ENCODE results near the gene OVCH1. TPM values are rescaled to one million over a fixed set of nuclear protein-coding genes. Genes with fewer than 3 reads are reported as not detected.
"Not testable (repeated sequence)": the region's sequence is repeated elsewhere in the genome, so short reads cannot be mapped to it uniquely, and the experiment has no call there.

The OVCH1 gene
- total RNA-seq, 4 donors from 2014 or later, result 0.10 TPM; not detected in 3

GRCh38 chr12:29439506-29439905 is 58.0 kb downstream of the OVCH1 start:
- Histone ChIP-seq H3K27ac (no peak overlapping the region), H3K4me1 (no peaks in the 10 kb centered on the region), H3K27me3 (no peaks in the 10 kb centered on the region), H3K4me3 (no peak overlapping the region), H3K36me3 (no peaks in the 10 kb centered on the region), H3K9me3 (no peaks in the 10 kb centered on the region)
- TF ChIP-seq CTCF (IDR thresholded peaks at IDR 0.05 in 4 of 5, conservative IDR thresholded peaks at IDR 0.05 in 1 of 5), result no peak
- TF ChIP-seq POLR2A (IDR thresholded peaks at IDR 0.05), result no peak
- intact Hi-C loops (cut with DNase I; ENCODE audit: low total_unique reads) (no loop called here), in situ Hi-C loops (cut with MboI; ENCODE audit: low sequenced_read_pairs in 4 of 4) (no loop called here)
- DNase-seq (no peak), ATAC-seq (no peak)

GRCh38 chr12:29438752-29439408 is 58.6 kb downstream of the OVCH1 start:
- ATAC-seq (no peak), DNase-seq (no peak)
- Histone ChIP-seq H3K4me1 (no peaks in the 10 kb centered on the region), H3K36me3 (no peaks in the 10 kb centered on the region), H3K9me3 (no peaks in the 10 kb centered on the region), H3K4me3 (no peak overlapping the region), H3K27ac (no peak overlapping the region), H3K27me3 (no peaks in the 10 kb centered on the region)
- intact Hi-C loops (cut with DNase I; ENCODE audit: low total_unique reads) (no loop called here), in situ Hi-C loops (cut with MboI; ENCODE audit: low sequenced_read_pairs in 4 of 4) (no loop called here)
- TF ChIP-seq POLR2A (IDR thresholded peaks at IDR 0.05), result no peak
- no peak for TF ChIP-seq CTCF (IDR thresholded peaks at IDR 0.05 in 4 of 5, conservative IDR thresholded peaks at IDR 0.05 in 1 of 5)

GRCh38 chr12:29437575-29437974 is 59.9 kb downstream of the OVCH1 start:
- ATAC-seq (no peak), DNase-seq (no peak)
- TF ChIP-seq CTCF (IDR thresholded peaks at IDR 0.05 in 4 of 5, conservative IDR thresholded peaks at IDR 0.05 in 1 of 5) (no peak), POLR2A (IDR thresholded peaks at IDR 0.05) (no peak)
- H3K27ac ChIP-seq, result no peak overlapping the region
- intact Hi-C loops (cut with DNase I; ENCODE audit: low total_unique reads) (no loop called here), in situ Hi-C loops (cut with MboI; ENCODE audit: low sequenced_read_pairs in 4 of 4) (no loop called here)
- H3K4me3 ChIP-seq, result no peak overlapping the region
- no peaks in the 10 kb centered on the region for H3K9me3 ChIP-seq
- H3K4me1 ChIP-seq, result no peaks in the 10 kb centered on the region
- no peaks in the 10 kb centered on the region for H3K27me3 ChIP-seq
- H3K36me3 ChIP-seq, result no peaks in the 10 kb centered on the region

GRCh38 chr12:29436815-29437214 is 60.7 kb downstream of the OVCH1 start:
- intact Hi-C loops (cut with DNase I; ENCODE audit: low total_unique reads); H3K27ac ChIP-seq; H3K9me3 ChIP-seq; H3K4me3 ChIP-seq; H3K36me3 ChIP-seq; DNase-seq; in situ Hi-C loops (cut with MboI; ENCODE audit: low sequenced_read_pairs in 4 of 4); H3K4me1 ChIP-seq; ATAC-seq; H3K27me3 ChIP-seq: not testable (repeated sequence)

GRCh38 chr12:29431513-29431912 is 66.0 kb downstream of the OVCH1 start:
- H3K36me3 ChIP-seq, result no peaks in the 10 kb centered on the region
- in situ Hi-C loops (cut with MboI; ENCODE audit: low sequenced_read_pairs in 4 of 4), result no loop called here
- intact Hi-C loops (cut with DNase I; ENCODE audit: low total_unique reads), result no loop called here
- H3K9me3 ChIP-seq, result no peaks in the 10 kb centered on the region
- TF ChIP-seq CTCF (IDR thresholded peaks at IDR 0.05 in 4 of 5, conservative IDR thresholded peaks at IDR 0.05 in 1 of 5) (no peak), POLR2A (IDR thresholded peaks at IDR 0.05) (no peak)
- H3K27ac ChIP-seq, result no peak overlapping the region
- ATAC-seq (no peak), DNase-seq (no peak)
- H3K4me3 ChIP-seq, result no peak overlapping the region
- H3K27me3 ChIP-seq, result no peaks in the 10 kb centered on the region
- H3K4me1 ChIP-seq, result no peaks in the 10 kb centered on the region
